Endodermal cell (in vitro differentiated cells): ENCODE data around the gene CHRNB1. TPM values are rescaled to one million over a fixed set of nuclear protein-coding genes. Genes with fewer than 3 reads are reported as not detected.

Experiments
- DNase-seq: peaks from one replicate; pipeline ENCODE4 v3.0.0-alpha.2; 2017
- H3K27ac ChIP-seq: 2 replicates; pipeline ENCODE4 v1.5.1; 2013; ENCODE audit warnings: mild to moderate bottlenecking, low read depth, low read length, moderate library complexity
- H3K27me3 ChIP-seq: 2 replicates; pipeline ENCODE4 v1.6.1; 2013; ENCODE audit warnings: mild to moderate bottlenecking, low read length, moderate library complexity; ENCODE audit not compliant: insufficient read depth, control insufficient read depth, poor library complexity, severe bottlenecking
- H3K36me3 ChIP-seq: 2 replicates; pipeline ENCODE4 v1.7.0; 2013; ENCODE audit warnings: mild to moderate bottlenecking, low read length, moderate library complexity; ENCODE audit not compliant: control insufficient read depth, insufficient read depth
- H3K4me1 ChIP-seq: one replicate; pipeline ENCODE4 v1.7.0; 2013; ENCODE audit warnings: low read length; ENCODE audit not compliant: control insufficient read depth, insufficient read depth
- H3K4me3 ChIP-seq: 2 replicates; pipeline ENCODE4 v1.5.1; 2013; ENCODE audit warnings: mild to moderate bottlenecking, low read length, moderate library complexity
- H3K9ac ChIP-seq: 2 replicates; pipeline ENCODE4 v1.6.1; 2013; ENCODE audit warnings: mild to moderate bottlenecking, low read length, moderate library complexity; ENCODE audit not compliant: poor library complexity, severe bottlenecking; ENCODE audit errors: extremely low read depth
- H3K9me3 ChIP-seq: 2 replicates; pipeline ENCODE4 v1.6.1; 2013; ENCODE audit warnings: mild to moderate bottlenecking, low read length, moderate library complexity; ENCODE audit not compliant: control insufficient read depth
- H3K27ac Mint-ChIP-seq: 2 replicates; pipeline ENCODE4 v1.8.0; 2020; ENCODE audit warnings: mixed read lengths
- H3K27me3 Mint-ChIP-seq: 2 replicates; pipeline ENCODE4 v1.8.0; 2021; ENCODE audit warnings: mild to moderate bottlenecking, mixed read lengths; ENCODE audit not compliant: insufficient read depth
- H3K36me3 Mint-ChIP-seq: 2 replicates; pipeline ENCODE4 v1.8.0; 2020; ENCODE audit warnings: low read depth, mixed read lengths
- H3K4me1 Mint-ChIP-seq: 2 replicates; pipeline ENCODE4 v1.8.0; 2020; ENCODE audit warnings: mixed read lengths
- H3K4me3 Mint-ChIP-seq: 2 replicates; pipeline ENCODE4 v1.8.0; 2020; ENCODE audit warnings: mild to moderate bottlenecking, moderate library complexity, mixed read lengths
- H3K9me3 Mint-ChIP-seq: 2 replicates; pipeline ENCODE4 v1.8.0; 2020; ENCODE audit warnings: mild to moderate bottlenecking, mixed read lengths
- WGBS, 2 experiments: methylation state at CpG; one replicate each; pipeline versions ENCODE4 v1.1.5 to v1.1.7; 2013; ENCODE audit warnings: missing lambda C conversion rate in 2 of 2, mixed read lengths in 1 of 2; ENCODE audit not compliant: insufficient coverage in 1 of 2, insufficient read length in 1 of 2; 5-methylcytosine and 5-hydroxymethylcytosine counted together
- total RNA-seq, 2 donors: library from RNA; stranded (reverse); fragmentation: NEBNext Ultra II Directional in 1 of 2; extraction: Animal tissue kit (Norgen Biotek cat#: 25700) in 1 of 2; gene quantifications; 2 replicates in 1 of 2; 3 replicates in 1 of 2; pipeline ENCODE4 v1.2.1, GENCODE V29; 2021
- TF ChIP-seq, protein P1 (sequence below): fragments of 200-600 bp; sonication (generic); conservative IDR thresholded peaks from 2 replicates; pipeline ENCODE4 v1.5.0; 2021; ENCODE audit warnings: antibody characterized with exemption, mild to moderate bottlenecking

The CHRNB1 gene
- total RNA-seq, 2 donors from 2014 or later = 8.7 to 11.6 TPM

DNA sequence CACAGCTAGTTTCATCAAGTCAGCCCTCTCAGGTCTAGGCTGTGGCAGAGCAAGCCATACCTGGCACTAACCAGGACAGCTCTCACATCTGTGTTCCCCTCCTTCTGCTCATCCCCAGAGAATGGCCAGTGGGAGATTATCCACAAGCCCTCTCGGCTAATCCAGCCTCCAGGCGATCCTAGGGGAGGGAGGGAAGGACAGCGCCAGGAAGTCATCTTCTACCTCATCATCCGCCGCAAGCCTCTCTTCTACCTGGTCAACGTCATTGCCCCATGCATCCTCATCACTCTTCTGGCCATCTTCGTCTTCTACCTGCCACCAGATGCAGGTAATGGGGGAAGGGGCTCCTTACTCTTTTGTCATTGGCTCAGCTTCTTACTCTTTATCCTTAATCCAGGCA lies 3.6 kb downstream of the CHRNB1 start:
- Mint-ChIP-seq H3K27ac (no peak overlapping the region), H3K4me3 (no peak overlapping the region), H3K4me1 (peaks cover 6% of the 10 kb centered on the region), H3K9me3 (no peaks in the 10 kb centered on the region), H3K36me3 (peaks cover 2% of the 10 kb centered on the region), H3K27me3 (peaks cover 36% of the 10 kb centered on the region)
- Histone ChIP-seq H3K4me3 (no peak overlapping the region), H3K9me3 (no peaks in the 10 kb centered on the region), H3K36me3 (no peaks in the 10 kb centered on the region), H3K27ac (no peak overlapping the region), H3K4me1 (no peaks in the 10 kb centered on the region), H3K9ac (no peak overlapping the region), H3K27me3 (no peaks in the 10 kb centered on the region)
- WGBS, 2 experiments = 92 to 100% methylated on average over 2 to 7 of the region's 7 CpGs
- DNase-seq = no peak
- TF ChIP-seq, protein P1, sequence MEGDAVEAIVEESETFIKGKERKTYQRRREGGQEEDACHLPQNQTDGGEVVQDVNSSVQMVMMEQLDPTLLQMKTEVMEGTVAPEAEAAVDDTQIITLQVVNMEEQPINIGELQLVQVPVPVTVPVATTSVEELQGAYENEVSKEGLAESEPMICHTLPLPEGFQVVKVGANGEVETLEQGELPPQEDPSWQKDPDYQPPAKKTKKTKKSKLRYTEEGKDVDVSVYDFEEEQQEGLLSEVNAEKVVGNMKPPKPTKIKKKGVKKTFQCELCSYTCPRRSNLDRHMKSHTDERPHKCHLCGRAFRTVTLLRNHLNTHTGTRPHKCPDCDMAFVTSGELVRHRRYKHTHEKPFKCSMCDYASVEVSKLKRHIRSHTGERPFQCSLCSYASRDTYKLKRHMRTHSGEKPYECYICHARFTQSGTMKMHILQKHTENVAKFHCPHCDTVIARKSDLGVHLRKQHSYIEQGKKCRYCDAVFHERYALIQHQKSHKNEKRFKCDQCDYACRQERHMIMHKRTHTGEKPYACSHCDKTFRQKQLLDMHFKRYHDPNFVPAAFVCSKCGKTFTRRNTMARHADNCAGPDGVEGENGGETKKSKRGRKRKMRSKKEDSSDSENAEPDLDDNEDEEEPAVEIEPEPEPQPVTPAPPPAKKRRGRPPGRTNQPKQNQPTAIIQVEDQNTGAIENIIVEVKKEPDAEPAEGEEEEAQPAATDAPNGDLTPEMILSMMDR = no peak

DNA sequence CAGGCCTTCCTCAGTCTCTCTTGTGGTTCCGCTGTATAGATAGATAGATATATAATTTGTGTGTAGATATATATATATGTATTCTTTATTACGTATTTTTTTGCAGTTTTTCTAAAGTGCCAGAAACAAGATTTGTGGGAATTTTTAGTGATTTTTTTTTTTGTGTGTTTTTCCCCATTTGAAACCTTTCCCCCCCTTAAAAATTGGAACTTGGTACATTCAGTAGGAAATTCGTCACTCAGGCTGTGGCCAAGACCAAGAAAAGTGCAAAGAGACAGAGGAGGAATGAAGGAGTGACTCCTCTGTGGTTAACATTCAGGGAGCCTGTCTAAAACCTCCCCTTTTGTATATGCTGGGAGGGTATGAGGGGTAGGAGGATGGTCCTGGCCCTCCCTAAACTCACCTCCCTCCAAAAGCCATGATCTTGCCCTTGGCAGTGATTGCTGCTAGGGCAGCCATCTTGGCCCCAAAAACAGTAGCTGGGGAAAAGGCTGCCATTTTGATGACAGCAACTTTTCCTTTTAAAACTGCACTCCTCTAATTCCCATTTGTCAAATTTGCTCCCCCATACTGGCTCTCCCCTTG lies 15.2 kb downstream of the CHRNB1 start:
- H3K4me1 ChIP-seq = no peaks in the 10 kb centered on the region
- no peaks in the 10 kb centered on the region for H3K27me3 ChIP-seq
- H3K4me3 ChIP-seq = no peak overlapping the region
- H3K36me3 ChIP-seq = no peaks in the 10 kb centered on the region
- H3K9ac ChIP-seq = no peak overlapping the region
- no peaks in the 10 kb centered on the region for H3K9me3 Mint-ChIP-seq
- no peaks in the 10 kb centered on the region for H3K27me3 Mint-ChIP-seq
- H3K9me3 ChIP-seq = no peaks in the 10 kb centered on the region
- H3K27ac ChIP-seq = no peak overlapping the region
- no peak for DNase-seq
- WGBS, 2 experiments = 76% methylated on average over 1 of the region's 3 CpGs; no CpG with 5 or more reads in 1 of the 2 experiments
- peaks cover 3% of the 10 kb centered on the region for H3K4me1 Mint-ChIP-seq
- TF ChIP-seq, protein P1 = no peak
- peaks cover 12% of the 10 kb centered on the region for H3K36me3 Mint-ChIP-seq
- no peak overlapping the region for H3K4me3 Mint-ChIP-seq
- no peak overlapping the region for H3K27ac Mint-ChIP-seq

DNA sequence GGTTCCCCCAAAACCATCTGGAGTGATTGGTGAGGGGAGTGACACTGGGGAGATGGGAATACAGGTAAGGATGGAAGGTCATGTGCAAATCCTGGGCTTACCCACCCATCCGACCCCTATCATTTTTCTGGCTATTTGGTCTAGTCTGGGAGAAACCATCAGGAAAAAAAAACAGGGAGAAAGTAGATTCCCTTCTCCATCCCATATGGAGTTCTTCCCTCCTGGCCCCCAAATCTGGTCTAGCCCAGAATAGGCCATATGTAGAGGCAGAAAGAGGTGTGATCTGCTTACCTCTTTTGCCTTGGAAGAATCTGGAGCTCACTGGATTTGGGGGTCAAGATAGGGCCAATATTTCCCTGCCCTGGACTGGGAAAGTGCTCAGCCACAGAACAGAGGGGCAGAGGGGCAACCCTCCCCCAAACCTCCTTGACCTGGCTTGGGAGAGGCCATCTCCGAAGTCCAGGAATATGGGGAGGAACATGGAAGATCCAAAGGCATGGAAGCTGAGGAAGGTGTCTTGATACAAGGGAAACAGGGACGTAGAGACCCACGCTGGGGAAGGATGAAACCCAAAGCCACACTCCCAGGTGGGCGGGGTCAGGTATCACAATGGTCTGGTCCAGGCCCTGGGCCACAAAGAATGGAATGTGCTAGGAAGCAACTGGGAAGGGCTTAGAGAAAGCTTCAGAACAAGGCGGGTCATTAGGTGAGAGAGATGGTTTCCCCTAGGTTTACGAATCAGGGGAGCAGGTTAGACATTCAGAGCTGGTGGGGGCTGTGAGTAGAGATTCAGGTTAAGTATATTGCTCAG lies 16.2 kb downstream of the CHRNB1 start:
- H3K9me3 Mint-ChIP-seq = no peaks in the 10 kb centered on the region
- no peak overlapping the region for H3K9ac ChIP-seq
- peak; percentile 83 for DNase-seq
- H3K27me3 ChIP-seq = no peaks in the 10 kb centered on the region
- H3K4me3 Mint-ChIP-seq = no peak overlapping the region
- H3K4me1 ChIP-seq = no peaks in the 10 kb centered on the region
- 86 to 90% methylated on average over 5 to 7 of the region's 7 CpGs for WGBS, 2 experiments
- TF ChIP-seq, protein P1 = no peak
- H3K4me1 Mint-ChIP-seq = peaks cover 3% of the 10 kb centered on the region
- H3K9me3 ChIP-seq = no peaks in the 10 kb centered on the region
- H3K27me3 Mint-ChIP-seq = no peaks in the 10 kb centered on the region
- H3K36me3 Mint-ChIP-seq = peaks cover 16% of the 10 kb centered on the region
- H3K36me3 ChIP-seq = no peaks in the 10 kb centered on the region
- H3K27ac Mint-ChIP-seq = no peak overlapping the region
- H3K4me3 ChIP-seq = no peak overlapping the region
- no peak overlapping the region for H3K27ac ChIP-seq
